Measurements from ENCODE around the gene PSME3.
A peak's percentile ranks its signal among the peaks of the same experiment; 100 is the strongest.

Gene PSME3

GRCh38 chr17:42817866-42818265 is 15.3 kb upstream of the PSME3 start:
- DNase-seq (ENCODE audit: low read depth in 2 of 2) = no peak

- DNase-seq (ENCODE audit: low read depth in 2 of 2) = no peak
These were observed 14.8 kb upstream of the PSME3 start for GRCh38 chr17:42818379-42818778.

- peak; percentile 14 to 37 for DNase-seq (ENCODE audit: low read depth in 2 of 2)
These were observed 13.2 kb upstream of the PSME3 start for GRCh38 chr17:42819939-42820535.

GRCh38 chr17:42821176-42821575 is 12.0 kb upstream of the PSME3 start:
- no peak for DNase-seq (ENCODE audit: low read depth in 2 of 2)

- DNase-seq (ENCODE audit: low read depth in 2 of 2) = no peak
These were observed 5.7 kb upstream of the PSME3 start for GRCh38 chr17:42827472-42827871.

GRCh38 chr17:42830971-42831370 is 2.2 kb upstream of the PSME3 start:
- no peak for DNase-seq (ENCODE audit: low read depth in 2 of 2)

GRCh38 chr17:42832213-42832933 is 824 bp upstream of the PSME3 start:
- DNase-seq (ENCODE audit: low read depth in 2 of 2) = no peak

- no peak for DNase-seq (ENCODE audit: low read depth in 2 of 2)
These were observed 698 bp downstream of the PSME3 start for GRCh38 chr17:42833767-42834422.

GRCh38 chr17:42835732-42836131 is 2.5 kb downstream of the PSME3 start:
- DNase-seq (ENCODE audit: low read depth in 2 of 2) = no peak

- DNase-seq (ENCODE audit: low read depth in 2 of 2) = no peak
These were observed 8.9 kb downstream of the PSME3 start for GRCh38 chr17:42841975-42842685.

- no peak for DNase-seq (ENCODE audit: low read depth in 2 of 2)
These were observed 10.2 kb downstream of the PSME3 start for GRCh38 chr17:42843358-42843934.

GRCh38 chr17:42844271-42844670 is 11.1 kb downstream of the PSME3 start, which contains the start of gene AOC2:
Gene AOC2, plus strand, starts transcription at chr17:42844580. Its CDS starts 47 bp downstream, at chr17:42844627.
- no peak for DNase-seq (ENCODE audit: low read depth in 2 of 2)

GRCh38 chr17:42844761-42845555 is 11.8 kb downstream of the PSME3 start:
- no peak for DNase-seq (ENCODE audit: low read depth in 2 of 2)

GRCh38 chr17:42845556-42845917 is 12.3 kb downstream of the PSME3 start:
- no peak for DNase-seq (ENCODE audit: low read depth in 2 of 2)

- DNase-seq (ENCODE audit: low read depth in 2 of 2) = no peak
These were observed 12.9 kb downstream of the PSME3 start for GRCh38 chr17:42845918-42846593.

GRCh38 chr17:42846594-42847280 is 13.5 kb downstream of the PSME3 start:
- no peak for DNase-seq (ENCODE audit: low read depth in 2 of 2)

GRCh38 chr17:42848093-42848492 is 14.9 kb downstream of the PSME3 start:
- DNase-seq (ENCODE audit: low read depth in 2 of 2) = no peak

- no peak for DNase-seq (ENCODE audit: low read depth in 2 of 2)
These were observed 15.8 kb downstream of the PSME3 start for GRCh38 chr17:42849031-42849430.

- no peak for DNase-seq (ENCODE audit: low read depth in 2 of 2)
These were observed 16.4 kb downstream of the PSME3 start for GRCh38 chr17:42849451-42850181.
